Endodermal cell (in vitro differentiated cells): Measurements from ENCODE around the gene RNF114. TPM values are rescaled to one million over a fixed set of nuclear protein-coding genes. Genes with fewer than 3 reads are reported as not detected.

Experiments
- DNase-seq: peaks from one replicate; pipeline ENCODE4 v3.0.0-alpha.2; 2017
- H3K27ac ChIP-seq: 2 replicates; pipeline ENCODE4 v1.5.1; 2013; ENCODE audit warnings: mild to moderate bottlenecking, low read depth, low read length, moderate library complexity
- H3K27me3 ChIP-seq: 2 replicates; pipeline ENCODE4 v1.6.1; 2013; ENCODE audit warnings: mild to moderate bottlenecking, low read length, moderate library complexity; ENCODE audit not compliant: insufficient read depth, control insufficient read depth, poor library complexity, severe bottlenecking
- H3K36me3 ChIP-seq: 2 replicates; pipeline ENCODE4 v1.7.0; 2013; ENCODE audit warnings: mild to moderate bottlenecking, low read length, moderate library complexity; ENCODE audit not compliant: control insufficient read depth, insufficient read depth
- H3K4me1 ChIP-seq: one replicate; pipeline ENCODE4 v1.7.0; 2013; ENCODE audit warnings: low read length; ENCODE audit not compliant: control insufficient read depth, insufficient read depth
- H3K4me3 ChIP-seq: 2 replicates; pipeline ENCODE4 v1.5.1; 2013; ENCODE audit warnings: mild to moderate bottlenecking, low read length, moderate library complexity
- H3K9ac ChIP-seq: 2 replicates; pipeline ENCODE4 v1.6.1; 2013; ENCODE audit warnings: mild to moderate bottlenecking, low read length, moderate library complexity; ENCODE audit not compliant: poor library complexity, severe bottlenecking; ENCODE audit errors: extremely low read depth
- H3K9me3 ChIP-seq: 2 replicates; pipeline ENCODE4 v1.6.1; 2013; ENCODE audit warnings: mild to moderate bottlenecking, low read length, moderate library complexity; ENCODE audit not compliant: control insufficient read depth
- H3K27ac Mint-ChIP-seq: 2 replicates; pipeline ENCODE4 v1.8.0; 2020; ENCODE audit warnings: mixed read lengths
- H3K27me3 Mint-ChIP-seq: 2 replicates; pipeline ENCODE4 v1.8.0; 2021; ENCODE audit warnings: mild to moderate bottlenecking, mixed read lengths; ENCODE audit not compliant: insufficient read depth
- H3K36me3 Mint-ChIP-seq: 2 replicates; pipeline ENCODE4 v1.8.0; 2020; ENCODE audit warnings: low read depth, mixed read lengths
- H3K4me1 Mint-ChIP-seq: 2 replicates; pipeline ENCODE4 v1.8.0; 2020; ENCODE audit warnings: mixed read lengths
- H3K4me3 Mint-ChIP-seq: 2 replicates; pipeline ENCODE4 v1.8.0; 2020; ENCODE audit warnings: mild to moderate bottlenecking, moderate library complexity, mixed read lengths
- H3K9me3 Mint-ChIP-seq: 2 replicates; pipeline ENCODE4 v1.8.0; 2020; ENCODE audit warnings: mild to moderate bottlenecking, mixed read lengths
- CTCF ChIP-seq: fragments of 200-600 bp; sonication (generic); conservative IDR thresholded peaks from 2 replicates; pipeline ENCODE4 v1.5.0; 2021; ENCODE audit warnings: antibody characterized with exemption, mild to moderate bottlenecking
- WGBS, 2 experiments: methylation state at CpG; one replicate each; pipeline versions ENCODE4 v1.1.5 to v1.1.7; 2013; ENCODE audit warnings: missing lambda C conversion rate in 2 of 2, mixed read lengths in 1 of 2; ENCODE audit not compliant: insufficient coverage in 1 of 2, insufficient read length in 1 of 2; 5-methylcytosine and 5-hydroxymethylcytosine counted together
- total RNA-seq, 2 donors: library from RNA; stranded (reverse); fragmentation: NEBNext Ultra II Directional in 1 of 2; extraction: Animal tissue kit (Norgen Biotek cat#: 25700) in 1 of 2; gene quantifications; 2 replicates in 1 of 2; 3 replicates in 1 of 2; pipeline ENCODE4 v1.2.1, GENCODE V29; 2021

RNF114 gene
- total RNA-seq, 2 donors from 2014 or later, result 48.8 to 52.5 TPM

- H3K4me3 ChIP-seq, result no peak overlapping the region
- no peaks in the 10 kb centered on the region for H3K27me3 Mint-ChIP-seq
- H3K27me3 ChIP-seq, result no peaks in the 10 kb centered on the region
- TF ChIP-seq CTCF, result no peak
- H3K4me1 ChIP-seq, result no peaks in the 10 kb centered on the region
- no peak for DNase-seq
- peaks cover 83% of the 10 kb centered on the region for H3K36me3 Mint-ChIP-seq
- no peaks in the 10 kb centered on the region for H3K9me3 ChIP-seq
- 91 to 100% methylated on average over 1 to 3 of the region's 3 CpGs for WGBS, 2 experiments
- peak overlapping the region; percentile 45 for H3K27ac Mint-ChIP-seq
- peaks cover 90% of the 10 kb centered on the region for H3K36me3 ChIP-seq
- H3K9ac ChIP-seq, result no peak overlapping the region
- no peak overlapping the region for H3K27ac ChIP-seq
- H3K9me3 Mint-ChIP-seq, result peaks cover 1% of the 10 kb centered on the region
- no peak overlapping the region for H3K4me3 Mint-ChIP-seq
- H3K4me1 Mint-ChIP-seq, result no peaks in the 10 kb centered on the region
These were observed 12.0 kb downstream of the RNF114 start for GRCh38 chr20:49948178-49948577.

- Histone ChIP-seq H3K9me3 (no peaks in the 10 kb centered on the region), H3K27me3 (no peaks in the 10 kb centered on the region), H3K36me3 (peaks cover 94% of the 10 kb centered on the region), H3K4me3 (no peak overlapping the region), H3K9ac (no peak overlapping the region), H3K4me1 (no peaks in the 10 kb centered on the region), H3K27ac (no peak overlapping the region)
- no peak overlapping the region for H3K27ac Mint-ChIP-seq
- peaks cover 1% of the 10 kb centered on the region for H3K9me3 Mint-ChIP-seq
- peaks cover 80% of the 10 kb centered on the region for H3K36me3 Mint-ChIP-seq
- DNase-seq, result no peak
- no peak overlapping the region for H3K4me3 Mint-ChIP-seq
- 95 to 96% methylated on average over 10 to 11 of the region's 11 CpGs for WGBS, 2 experiments
- H3K27me3 Mint-ChIP-seq, result no peaks in the 10 kb centered on the region
- TF ChIP-seq CTCF, result no peak
- H3K4me1 Mint-ChIP-seq, result no peaks in the 10 kb centered on the region
These were observed 12.8 kb downstream of the RNF114 start for GRCh38 chr20:49948809-49949507.

- no peak overlapping the region for H3K4me3 Mint-ChIP-seq
- H3K4me1 Mint-ChIP-seq, result no peaks in the 10 kb centered on the region
- TF ChIP-seq CTCF, result no peak
- no peak overlapping the region for H3K27ac ChIP-seq
- no peak overlapping the region for H3K9ac ChIP-seq
- H3K36me3 Mint-ChIP-seq, result peaks cover 76% of the 10 kb centered on the region
- H3K4me1 ChIP-seq, result no peaks in the 10 kb centered on the region
- 92 to 98% methylated on average over 4 of the region's 4 CpGs for WGBS, 2 experiments
- H3K36me3 ChIP-seq, result peaks cover 82% of the 10 kb centered on the region
- no peaks in the 10 kb centered on the region for H3K27me3 Mint-ChIP-seq
- H3K4me3 ChIP-seq, result no peak overlapping the region
- peaks cover 1% of the 10 kb centered on the region for H3K9me3 Mint-ChIP-seq
- no peaks in the 10 kb centered on the region for H3K9me3 ChIP-seq
- no peak overlapping the region for H3K27ac Mint-ChIP-seq
- no peak for DNase-seq
- no peaks in the 10 kb centered on the region for H3K27me3 ChIP-seq
These were observed 15.0 kb downstream of the RNF114 start for GRCh38 chr20:49951151-49951550.
